ENCODE results near the gene TMEM129.
A peak's percentile ranks its signal among the peaks of the same experiment; 100 is the strongest.

Gene TMEM129

DNA sequence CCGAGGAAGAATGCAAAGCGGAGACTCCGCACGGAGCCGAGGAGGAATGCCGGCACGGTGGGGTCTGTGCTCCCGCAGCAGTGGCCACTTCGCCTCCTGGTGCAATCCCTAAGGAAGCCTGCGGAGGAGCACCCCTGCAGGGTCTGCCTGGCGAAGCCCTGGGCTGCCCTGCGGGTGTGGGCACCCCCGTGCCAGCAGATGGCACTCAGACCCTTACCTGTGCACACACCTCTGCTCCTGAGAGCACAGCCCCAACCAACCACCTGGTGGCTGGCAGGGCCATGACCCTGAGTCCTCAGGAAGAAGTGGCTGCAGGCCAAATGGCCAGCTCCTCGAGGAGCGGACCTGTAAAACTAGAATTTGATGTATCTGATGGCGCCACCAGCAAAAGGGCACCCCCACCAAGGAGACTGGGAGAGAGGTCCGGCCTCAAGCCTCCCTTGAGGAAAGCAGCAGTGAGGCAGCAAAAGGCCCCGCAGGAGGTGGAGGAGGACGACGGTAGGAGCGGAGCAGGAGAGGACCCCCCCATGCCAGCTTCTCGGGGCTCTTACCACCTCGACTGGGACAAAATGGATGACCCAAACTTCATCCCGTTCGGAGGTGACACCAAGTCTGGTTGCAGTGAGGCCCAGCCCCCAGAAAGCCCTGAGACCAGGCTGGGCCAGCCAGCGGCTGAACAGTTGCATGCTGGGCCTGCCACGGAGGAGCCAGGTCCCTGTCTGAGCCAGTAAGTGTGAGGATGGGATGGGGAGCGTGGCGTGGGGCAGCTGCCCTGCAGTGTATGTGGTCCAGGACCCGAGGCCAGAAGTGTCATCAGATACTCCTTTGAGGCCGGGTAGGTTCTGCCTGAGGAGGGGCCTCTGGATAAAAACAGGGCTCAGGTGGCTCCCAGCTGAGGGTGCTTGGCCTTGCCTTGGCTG is 7.2 kb upstream of the TMEM129 start:
- H3K79me2 ChIP-seq (ENCODE audit: low read length) = peaks cover 86% of the 10 kb centered on the region
- no peak overlapping the region for H2AFZ ChIP-seq (ENCODE audit: low read length)
- peaks cover 4% of the 10 kb centered on the region; the same call in 1 of the 2 replicates for H3F3A ChIP-seq (ENCODE audit: insufficient read depth, low read length)
- H3K27ac ChIP-seq (ENCODE audit: low read length) = no peak overlapping the region
- H3K9me3 ChIP-seq (replicated peaks; ENCODE audit: insufficient read depth, low read length) = no peaks in the 10 kb centered on the region
- TF ChIP-seq, protein P1, sequence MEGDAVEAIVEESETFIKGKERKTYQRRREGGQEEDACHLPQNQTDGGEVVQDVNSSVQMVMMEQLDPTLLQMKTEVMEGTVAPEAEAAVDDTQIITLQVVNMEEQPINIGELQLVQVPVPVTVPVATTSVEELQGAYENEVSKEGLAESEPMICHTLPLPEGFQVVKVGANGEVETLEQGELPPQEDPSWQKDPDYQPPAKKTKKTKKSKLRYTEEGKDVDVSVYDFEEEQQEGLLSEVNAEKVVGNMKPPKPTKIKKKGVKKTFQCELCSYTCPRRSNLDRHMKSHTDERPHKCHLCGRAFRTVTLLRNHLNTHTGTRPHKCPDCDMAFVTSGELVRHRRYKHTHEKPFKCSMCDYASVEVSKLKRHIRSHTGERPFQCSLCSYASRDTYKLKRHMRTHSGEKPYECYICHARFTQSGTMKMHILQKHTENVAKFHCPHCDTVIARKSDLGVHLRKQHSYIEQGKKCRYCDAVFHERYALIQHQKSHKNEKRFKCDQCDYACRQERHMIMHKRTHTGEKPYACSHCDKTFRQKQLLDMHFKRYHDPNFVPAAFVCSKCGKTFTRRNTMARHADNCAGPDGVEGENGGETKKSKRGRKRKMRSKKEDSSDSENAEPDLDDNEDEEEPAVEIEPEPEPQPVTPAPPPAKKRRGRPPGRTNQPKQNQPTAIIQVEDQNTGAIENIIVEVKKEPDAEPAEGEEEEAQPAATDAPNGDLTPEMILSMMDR (IDR thresholded peaks at IDR 0.05; ENCODE audit: low read length) = no peak
- TF ChIP-seq EZH2 (optimal IDR thresholded peaks at IDR 0.05; ENCODE audit: low read depth, low read length) (no peak), EZH2phosphoT487 (IDR thresholded peaks at IDR 0.05; ENCODE audit: low read length) (no peak)
- DNase-seq = no peak
- no peak overlapping the region for H3K4me2 ChIP-seq (ENCODE audit: low read depth, low read length)
- H3K9me2 ChIP-seq (replicated peaks; ENCODE audit: insufficient read depth, low read length) = no peaks in the 10 kb centered on the region
- peaks cover 28% of the 10 kb centered on the region for H3K36me3 ChIP-seq (replicated peaks; ENCODE audit: insufficient read depth, low read length)
- no peak overlapping the region for H3K9ac ChIP-seq (ENCODE audit: low read length)
- H3K4me1 ChIP-seq (ENCODE audit: low read length) = no peaks in the 10 kb centered on the region
- no peaks in the 10 kb centered on the region for H3K27me3 ChIP-seq (replicated peaks; ENCODE audit: insufficient read depth, low read length)
- H3K4me3 ChIP-seq (ENCODE audit: low read length) = no peak overlapping the region
- 0 out of 2 replicates have a peak, but pooled peaks cover 7% of the 10 kb centered on the region for H4K20me1 ChIP-seq (ENCODE audit: insufficient read depth, low read length)

DNA sequence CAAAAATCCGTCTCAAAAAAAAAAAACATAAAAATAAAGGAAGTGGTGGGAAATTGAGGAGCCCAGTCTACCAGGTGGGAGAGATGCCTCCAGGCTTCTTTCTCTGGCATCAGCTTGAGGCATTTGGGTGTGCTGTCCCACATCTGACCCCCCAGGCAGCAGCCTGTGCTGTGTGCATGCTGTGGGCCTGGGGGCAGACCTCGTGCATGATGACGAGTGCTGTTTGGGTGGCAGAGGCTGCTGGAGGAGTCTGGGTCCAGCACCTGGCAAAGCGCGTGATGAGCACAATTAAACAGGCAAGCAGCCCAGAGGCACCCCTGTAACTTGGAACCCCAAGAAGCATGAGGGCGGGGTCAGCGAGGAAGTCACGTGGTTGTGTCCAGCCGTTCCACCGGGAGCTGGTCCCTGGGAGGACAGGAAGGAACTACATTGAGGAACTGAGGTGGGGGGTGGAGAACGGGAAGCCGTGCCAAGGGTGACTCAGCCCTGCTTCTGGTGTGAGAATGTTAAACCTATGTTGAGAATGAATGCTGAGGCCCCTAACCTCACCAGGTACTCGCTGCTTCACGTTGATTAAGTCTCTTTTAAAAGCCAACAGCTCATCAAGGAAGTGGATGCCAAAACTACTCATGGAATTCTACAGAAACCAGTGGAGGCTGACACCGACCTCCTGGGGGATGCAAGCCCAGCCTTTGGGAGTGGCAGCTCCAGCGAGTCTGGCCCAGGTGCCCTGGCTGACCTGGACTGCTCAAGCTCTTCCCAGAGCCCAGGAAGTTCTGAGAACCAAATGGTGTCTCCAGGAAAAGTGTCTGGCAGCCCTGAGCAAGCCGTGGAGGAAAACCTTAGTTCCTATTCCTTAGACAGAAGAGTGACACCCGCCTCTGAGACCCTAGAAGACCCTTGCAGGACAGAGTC is 6.3 kb upstream of the TMEM129 start:
- Histone ChIP-seq H4K20me1 (ENCODE audit: insufficient read depth, low read length) (0 out of 2 replicates have a peak, but pooled peaks cover 7% of the 10 kb centered on the region), H3K9ac (ENCODE audit: low read length) (no peak overlapping the region), H2AFZ (ENCODE audit: low read length) (no peak overlapping the region), H3K4me1 (ENCODE audit: low read length) (peaks cover 3% of the 10 kb centered on the region; the same call in 1 of the 2 replicates), H3K4me3 (ENCODE audit: low read length) (no peak overlapping the region), H3K9me3 (replicated peaks; ENCODE audit: insufficient read depth, low read length) (no peaks in the 10 kb centered on the region), H3K36me3 (replicated peaks; ENCODE audit: insufficient read depth, low read length) (peaks cover 28% of the 10 kb centered on the region), H3F3A (ENCODE audit: insufficient read depth, low read length) (peaks cover 4% of the 10 kb centered on the region; the same call in 1 of the 2 replicates), H3K27me3 (replicated peaks; ENCODE audit: insufficient read depth, low read length) (no peaks in the 10 kb centered on the region), H3K27ac (ENCODE audit: low read length) (no peak overlapping the region), H3K9me2 (replicated peaks; ENCODE audit: insufficient read depth, low read length) (no peaks in the 10 kb centered on the region), H3K4me2 (ENCODE audit: low read depth, low read length) (no peak overlapping the region), H3K79me2 (ENCODE audit: low read length) (peaks cover 87% of the 10 kb centered on the region)
- TF ChIP-seq EZH2phosphoT487 (IDR thresholded peaks at IDR 0.05; ENCODE audit: low read length) (no peak), EZH2 (optimal IDR thresholded peaks at IDR 0.05; ENCODE audit: low read depth, low read length) (no peak)
- TF ChIP-seq, protein P1 (IDR thresholded peaks at IDR 0.05; ENCODE audit: low read length) = no peak
- DNase-seq = no peak

DNA sequence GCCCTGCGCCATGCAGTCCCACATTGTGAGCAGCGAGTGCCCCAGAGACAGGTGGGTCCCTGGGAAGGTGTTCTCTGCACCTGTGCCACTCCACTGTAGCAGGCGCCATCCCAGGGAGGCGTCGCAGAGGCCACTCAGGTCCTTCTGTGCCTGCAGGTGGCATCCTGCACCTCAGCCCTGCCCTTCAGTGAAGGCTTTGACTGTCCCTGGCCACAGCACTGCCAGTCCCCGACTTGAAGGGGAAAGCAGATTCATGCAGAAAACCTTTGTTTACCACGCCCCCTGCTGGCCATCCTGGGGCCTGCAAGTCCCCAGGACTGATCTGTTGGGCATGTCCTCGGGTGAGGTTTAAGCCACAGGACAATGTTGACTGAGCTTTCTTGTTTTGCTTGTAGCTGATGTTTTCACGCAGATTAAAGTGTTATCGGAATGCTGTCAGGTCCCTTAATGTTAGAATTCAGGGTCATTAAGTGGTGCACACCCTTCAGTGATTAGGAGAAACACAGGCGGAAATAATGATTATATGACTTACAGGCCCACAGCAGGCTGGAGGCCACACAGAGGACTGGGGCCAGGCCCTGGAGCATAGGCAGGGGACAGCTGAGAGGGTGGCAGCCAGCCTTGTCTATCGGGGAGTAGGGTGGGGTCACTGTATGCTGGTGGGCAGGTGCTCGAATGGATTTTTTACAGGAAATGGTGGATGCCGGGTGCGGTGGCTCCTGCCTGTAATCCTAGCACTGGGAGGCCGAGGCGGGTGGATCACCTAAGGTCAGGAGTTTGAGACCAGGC is 5.2 kb upstream of the TMEM129 start:
- Histone ChIP-seq H2AFZ (ENCODE audit: low read length) (no peak overlapping the region), H3K27me3 (replicated peaks; ENCODE audit: insufficient read depth, low read length) (no peaks in the 10 kb centered on the region), H3K4me2 (ENCODE audit: low read depth, low read length) (no peak overlapping the region), H4K20me1 (ENCODE audit: insufficient read depth, low read length) (0 out of 2 replicates have a peak, but pooled peaks cover 7% of the 10 kb centered on the region), H3K9ac (ENCODE audit: low read length) (no peak overlapping the region), H3F3A (ENCODE audit: insufficient read depth, low read length) (peaks cover 4% of the 10 kb centered on the region; the same call in 1 of the 2 replicates), H3K4me3 (ENCODE audit: low read length) (no peak overlapping the region), H3K9me2 (replicated peaks; ENCODE audit: insufficient read depth, low read length) (no peaks in the 10 kb centered on the region), H3K27ac (ENCODE audit: low read length) (no peak overlapping the region), H3K36me3 (replicated peaks; ENCODE audit: insufficient read depth, low read length) (peaks cover 28% of the 10 kb centered on the region), H3K79me2 (ENCODE audit: low read length) (peaks cover 90% of the 10 kb centered on the region), H3K4me1 (ENCODE audit: low read length) (peaks cover 3% of the 10 kb centered on the region; the same call in 1 of the 2 replicates), H3K9me3 (replicated peaks; ENCODE audit: insufficient read depth, low read length) (no peaks in the 10 kb centered on the region)
- DNase-seq = peak; percentile 84
- TF ChIP-seq, protein P1 (IDR thresholded peaks at IDR 0.05; ENCODE audit: low read length) = peak; percentile 98
- TF ChIP-seq EZH2phosphoT487 (IDR thresholded peaks at IDR 0.05; ENCODE audit: low read length) = no peak
